C4-2B (cell line): Measurements from ENCODE around the gene SLC2A14.
"Not testable (repeated sequence)": the region's sequence is repeated elsewhere in the genome, so short reads cannot be mapped to it uniquely, and the experiment has no call there.

ENCODE experiments used
- H3K27ac ChIP-seq: fragments of 450-650 bp; 2 replicates; pipeline ENCODE4 v1.5.1; 2017
- CTCF ChIP-seq: fragments of 450-650 bp; conservative IDR thresholded peaks from 2 replicates; pipeline ENCODE4 v1.5.1; 2017; ENCODE audit warnings: mild to moderate bottlenecking
- ZFX ChIP-seq: fragments of 450-650 bp; IDR thresholded peaks from 2 replicates; pipeline ENCODE4 v1.6.1; 2017

Gene SLC2A14

GRCh38 chr12:7905071-7905470 lies 32.4 kb upstream of the SLC2A14 start:
- TF ChIP-seq CTCF (no peak), ZFX (no peak)
- H3K27ac ChIP-seq = no peak overlapping the region

GRCh38 chr12:7902416-7902815 lies 29.7 kb upstream of the SLC2A14 start:
- H3K27ac ChIP-seq = not testable (repeated sequence)

GRCh38 chr12:7899755-7900154 lies 27.0 kb upstream of the SLC2A14 start:
- TF ChIP-seq CTCF (no peak), ZFX (no peak)
- no peak overlapping the region for H3K27ac ChIP-seq

GRCh38 chr12:7896726-7897125 lies 24.0 kb upstream of the SLC2A14 start:
- not testable (repeated sequence) for H3K27ac ChIP-seq

GRCh38 chr12:7892186-7892980 lies 19.7 kb upstream of the SLC2A14 start:
- TF ChIP-seq CTCF (no peak), ZFX (no peak)
- no peak overlapping the region for H3K27ac ChIP-seq

- H3K27ac ChIP-seq = no peak overlapping the region
- TF ChIP-seq CTCF (no peak), ZFX (no peak)
Measured at GRCh38 chr12:7884689-7885088, 12.0 kb upstream of the SLC2A14 start.

- not testable (repeated sequence) for H3K27ac ChIP-seq
Measured at GRCh38 chr12:7881736-7882120, 9.0 kb upstream of the SLC2A14 start.

- not testable (repeated sequence) for H3K27ac ChIP-seq
Measured at GRCh38 chr12:7880952-7881735, 8.4 kb upstream of the SLC2A14 start.

GRCh38 chr12:7879246-7879645 lies 6.5 kb upstream of the SLC2A14 start:
- TF ChIP-seq CTCF = no peak
- no peak for TF ChIP-seq ZFX
- H3K27ac ChIP-seq = no peak overlapping the region
